ENCODE data around the gene NACC1.

DNA sequence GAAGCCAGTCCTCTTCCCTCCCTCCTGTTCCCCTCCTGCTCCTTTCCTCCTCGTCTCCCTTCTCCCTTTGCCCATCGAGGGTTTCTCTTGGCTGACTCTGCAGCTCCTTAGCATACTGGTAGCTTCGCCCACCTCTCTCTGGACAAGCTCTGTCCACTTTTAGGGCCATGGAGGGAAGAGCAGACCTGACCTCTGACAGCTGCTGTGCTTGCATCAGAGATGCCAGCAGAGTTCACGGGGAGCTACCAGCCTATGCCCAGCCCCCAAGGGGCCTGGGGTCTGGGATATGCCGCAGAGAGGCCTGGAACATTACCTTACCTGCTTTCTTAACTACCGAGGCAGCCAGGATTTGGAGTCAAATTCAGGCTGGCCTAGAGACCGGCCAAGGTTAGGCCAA, 35.1 kb upstream of the NACC1 start:
- TF ChIP-seq YY1 (IDR thresholded peaks at IDR 0.05; ENCODE audit: insufficient read depth, insufficient read length) (no peak), SUZ12 (IDR thresholded peaks at IDR 0.05; ENCODE audit: extremely low read depth, insufficient read depth, insufficient read length) (no peak), ZNF274 (IDR thresholded peaks at IDR 0.05; ENCODE audit: low read depth, low read length) (no peak)
